Measurements from ENCODE around the gene FMNL3.

The FMNL3 gene

DNA sequence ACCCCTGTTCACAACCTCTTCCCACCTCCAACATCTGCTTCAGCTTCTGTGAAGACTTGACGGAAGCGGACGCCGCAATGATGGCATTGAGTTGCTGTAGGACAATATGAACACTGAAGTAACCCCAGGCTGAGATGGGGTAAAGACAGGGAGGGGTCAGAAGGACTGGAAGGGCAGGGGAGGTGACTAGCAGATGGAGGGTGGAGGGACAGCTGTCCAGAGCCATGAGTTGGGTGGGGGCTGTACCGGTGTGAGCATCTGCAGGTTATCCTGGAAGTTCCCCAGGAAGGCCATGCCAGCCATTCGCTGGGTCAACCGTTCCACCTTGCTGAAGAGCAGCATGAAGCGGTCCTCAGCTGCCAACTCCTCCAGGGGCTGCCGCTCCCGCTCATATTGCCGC, 57.8 kb downstream of the FMNL3 start:
- H3K36me3 ChIP-seq (ENCODE audit: insufficient read depth, low read length) = no peaks in the 10 kb centered on the region

DNA sequence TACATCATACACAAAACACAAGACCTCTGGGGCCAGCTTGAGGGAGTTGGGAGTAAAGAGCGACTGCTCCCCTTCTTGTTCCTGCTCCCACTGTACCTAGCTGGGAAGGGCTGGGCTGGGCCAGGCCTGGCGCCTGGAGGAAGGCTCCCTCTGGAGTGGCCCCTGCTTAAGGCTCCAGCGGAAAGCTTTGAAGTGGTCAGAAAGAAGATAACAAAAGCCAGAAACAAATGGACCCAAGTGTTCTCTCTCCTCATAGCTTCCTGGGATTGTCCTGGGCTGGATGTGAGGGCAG, 58.5 kb downstream of the FMNL3 start:
- Histone ChIP-seq H3K4me1 (ENCODE audit: control insufficient read depth, insufficient read depth, low read length, unreplicated experiment) (no peaks in the 10 kb centered on the region), H3K27me3 (ENCODE audit: insufficient read depth, low read length) (no peaks in the 10 kb centered on the region), H3K4me3 (ENCODE audit: low read depth, low read length) (no peak overlapping the region), H2AFZ (ENCODE audit: low read length, unreplicated experiment) (no peak overlapping the region), H3K27ac (ENCODE audit: low read depth, low read length) (no peak overlapping the region), H3K36me3 (ENCODE audit: insufficient read depth, low read length) (no peaks in the 10 kb centered on the region), H3K79me2 (ENCODE audit: control insufficient read depth, insufficient read depth, low read length, unreplicated experiment) (no peaks in the 10 kb centered on the region)

More for the DNA sequence above, 57.8 kb downstream of the FMNL3 start:
- Histone ChIP-seq H3K4me1 (ENCODE audit: control insufficient read depth, insufficient read depth, low read length, unreplicated experiment) (no peaks in the 10 kb centered on the region), H3K79me2 (ENCODE audit: control insufficient read depth, insufficient read depth, low read length, unreplicated experiment) (no peaks in the 10 kb centered on the region), H3K27me3 (ENCODE audit: insufficient read depth, low read length) (no peaks in the 10 kb centered on the region), H3K4me3 (ENCODE audit: low read depth, low read length) (no peak overlapping the region), H2AFZ (ENCODE audit: low read length, unreplicated experiment) (no peak overlapping the region), H3K27ac (ENCODE audit: low read depth, low read length) (no peak overlapping the region)

DNA sequence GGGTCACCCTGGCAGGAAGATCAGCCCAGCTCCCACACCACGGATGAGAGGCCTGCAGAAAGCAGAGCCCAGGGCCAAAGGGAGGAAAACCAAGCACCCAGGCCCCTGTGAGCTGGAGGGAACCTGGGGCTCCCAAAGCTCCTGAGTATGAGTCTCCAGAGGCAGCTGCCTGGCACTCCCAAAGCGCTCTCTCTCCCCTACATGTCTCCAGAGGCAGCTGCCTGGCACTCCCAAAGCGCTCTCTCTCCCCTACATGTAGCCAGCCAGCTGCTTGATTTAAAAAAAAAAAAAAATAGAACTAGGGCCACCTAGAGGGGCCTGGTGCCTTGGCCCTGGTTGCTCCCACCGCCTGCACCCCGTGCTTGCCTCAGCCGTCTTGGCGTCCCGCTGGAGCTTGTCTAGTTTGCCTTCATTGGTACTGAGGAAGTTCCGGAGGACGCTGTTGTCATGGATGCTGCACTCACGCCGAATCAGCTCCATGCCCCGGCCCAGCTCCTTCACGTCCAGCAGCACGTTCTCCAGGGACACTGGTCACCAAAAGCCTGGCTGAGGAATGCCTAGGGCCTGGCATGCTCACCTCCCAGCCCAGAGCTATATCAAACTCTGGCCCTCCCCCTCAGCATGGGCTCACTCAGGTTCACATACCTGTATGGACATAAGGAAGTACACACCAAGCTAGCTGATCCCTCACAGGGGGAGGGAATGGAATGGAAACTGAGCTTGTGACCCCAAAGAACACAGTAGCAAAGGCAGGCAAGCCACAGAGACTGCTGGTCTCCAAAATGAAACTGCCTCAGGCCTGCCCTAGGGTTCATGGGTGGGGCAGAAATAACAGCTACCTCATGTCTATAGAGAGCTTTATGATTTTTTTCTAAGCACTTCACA, 59.1 kb downstream of the FMNL3 start:
- Histone ChIP-seq H2AFZ (ENCODE audit: low read length, unreplicated experiment) (no peak overlapping the region), H3K36me3 (ENCODE audit: insufficient read depth, low read length) (no peaks in the 10 kb centered on the region), H3K27ac (ENCODE audit: low read depth, low read length) (no peak overlapping the region), H3K4me1 (ENCODE audit: control insufficient read depth, insufficient read depth, low read length, unreplicated experiment) (no peaks in the 10 kb centered on the region), H3K27me3 (ENCODE audit: insufficient read depth, low read length) (no peaks in the 10 kb centered on the region), H3K4me3 (ENCODE audit: low read depth, low read length) (no peak overlapping the region), H3K79me2 (ENCODE audit: control insufficient read depth, insufficient read depth, low read length, unreplicated experiment) (no peaks in the 10 kb centered on the region)

DNA sequence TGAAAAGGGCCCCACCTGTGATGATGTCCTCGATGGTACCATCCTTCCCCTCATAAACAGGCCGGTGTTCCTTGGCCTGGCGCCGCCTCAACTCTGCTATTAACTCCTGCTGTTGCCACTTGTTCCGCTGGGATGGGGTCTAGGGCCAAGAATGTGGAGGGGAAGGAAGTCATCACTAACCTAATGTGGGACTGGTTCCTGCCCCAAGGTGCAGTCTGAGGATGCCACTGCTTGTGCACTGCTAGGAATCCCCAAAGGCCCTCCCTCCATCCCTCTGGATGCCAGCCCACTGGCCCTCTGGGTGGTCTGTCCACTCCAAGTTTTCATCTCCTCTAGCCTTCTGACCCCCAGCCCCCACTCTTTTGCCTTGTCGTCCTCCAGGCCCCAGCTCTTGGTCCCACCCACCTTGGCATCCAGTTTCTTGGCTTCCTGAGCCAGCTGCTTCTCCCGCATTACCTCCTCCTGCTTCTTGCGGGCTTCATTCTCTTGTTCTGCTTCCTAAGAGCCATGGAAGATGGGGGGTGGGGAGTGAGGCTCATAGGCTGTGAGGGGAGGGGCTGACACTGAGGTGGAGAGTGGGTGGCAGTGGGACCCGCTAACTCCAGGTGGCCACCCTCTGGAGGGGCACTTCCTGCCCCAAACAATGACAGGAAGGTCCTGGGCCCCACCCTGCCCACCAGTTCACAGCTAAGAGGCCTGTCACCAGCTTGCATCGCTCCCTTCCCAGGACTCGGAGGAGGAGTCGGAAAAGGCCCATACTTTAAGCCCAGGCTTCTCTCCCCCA, 60.1 kb downstream of the FMNL3 start:
- no peak overlapping the region for H3K27ac ChIP-seq (ENCODE audit: low read depth, low read length)
- H3K4me1 ChIP-seq (ENCODE audit: control insufficient read depth, insufficient read depth, low read length, unreplicated experiment) = no peaks in the 10 kb centered on the region

DNA sequence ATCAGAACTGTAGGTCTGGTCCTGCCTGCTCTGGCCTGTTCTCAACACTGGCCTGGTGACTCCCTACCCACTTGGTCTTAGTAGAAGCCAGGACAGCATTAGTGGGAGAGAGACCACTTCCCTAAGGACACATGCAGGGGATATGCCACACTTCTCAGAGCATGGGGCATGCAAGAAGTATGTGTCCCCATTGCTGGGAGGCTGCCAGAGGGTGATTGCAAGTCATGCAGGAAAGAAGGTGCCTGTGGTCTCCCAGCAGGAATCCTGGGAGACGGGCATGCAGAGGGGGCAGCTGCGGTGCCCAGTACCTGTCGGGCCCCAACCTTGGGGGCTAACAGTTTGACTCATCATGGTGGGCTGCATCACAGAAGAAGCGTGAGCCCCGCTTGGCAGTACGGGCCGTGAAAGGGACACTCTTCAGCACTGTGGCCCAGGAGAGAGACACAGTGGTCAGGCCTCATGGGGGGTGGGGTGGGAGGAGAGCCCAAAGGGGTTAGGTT, 60.8 kb downstream of the FMNL3 start:
- no peaks in the 10 kb centered on the region for H3K79me2 ChIP-seq (ENCODE audit: control insufficient read depth, insufficient read depth, low read length, unreplicated experiment)
- H3K27ac ChIP-seq (ENCODE audit: low read depth, low read length) = no peak overlapping the region
- no peak overlapping the region for H3K4me3 ChIP-seq (ENCODE audit: low read depth, low read length)
- H3K27me3 ChIP-seq (ENCODE audit: insufficient read depth, low read length) = no peaks in the 10 kb centered on the region
- no peak overlapping the region for H2AFZ ChIP-seq (ENCODE audit: low read length, unreplicated experiment)
- no peaks in the 10 kb centered on the region for H3K4me1 ChIP-seq (ENCODE audit: control insufficient read depth, insufficient read depth, low read length, unreplicated experiment)
- H3K36me3 ChIP-seq (ENCODE audit: insufficient read depth, low read length) = no peaks in the 10 kb centered on the region

More for the DNA sequence above, 60.1 kb downstream of the FMNL3 start:
- Histone ChIP-seq H3K79me2 (ENCODE audit: control insufficient read depth, insufficient read depth, low read length, unreplicated experiment) (no peaks in the 10 kb centered on the region), H2AFZ (ENCODE audit: low read length, unreplicated experiment) (no peak overlapping the region), H3K27me3 (ENCODE audit: insufficient read depth, low read length) (no peaks in the 10 kb centered on the region), H3K4me3 (ENCODE audit: low read depth, low read length) (no peak overlapping the region), H3K36me3 (ENCODE audit: insufficient read depth, low read length) (no peaks in the 10 kb centered on the region)

DNA sequence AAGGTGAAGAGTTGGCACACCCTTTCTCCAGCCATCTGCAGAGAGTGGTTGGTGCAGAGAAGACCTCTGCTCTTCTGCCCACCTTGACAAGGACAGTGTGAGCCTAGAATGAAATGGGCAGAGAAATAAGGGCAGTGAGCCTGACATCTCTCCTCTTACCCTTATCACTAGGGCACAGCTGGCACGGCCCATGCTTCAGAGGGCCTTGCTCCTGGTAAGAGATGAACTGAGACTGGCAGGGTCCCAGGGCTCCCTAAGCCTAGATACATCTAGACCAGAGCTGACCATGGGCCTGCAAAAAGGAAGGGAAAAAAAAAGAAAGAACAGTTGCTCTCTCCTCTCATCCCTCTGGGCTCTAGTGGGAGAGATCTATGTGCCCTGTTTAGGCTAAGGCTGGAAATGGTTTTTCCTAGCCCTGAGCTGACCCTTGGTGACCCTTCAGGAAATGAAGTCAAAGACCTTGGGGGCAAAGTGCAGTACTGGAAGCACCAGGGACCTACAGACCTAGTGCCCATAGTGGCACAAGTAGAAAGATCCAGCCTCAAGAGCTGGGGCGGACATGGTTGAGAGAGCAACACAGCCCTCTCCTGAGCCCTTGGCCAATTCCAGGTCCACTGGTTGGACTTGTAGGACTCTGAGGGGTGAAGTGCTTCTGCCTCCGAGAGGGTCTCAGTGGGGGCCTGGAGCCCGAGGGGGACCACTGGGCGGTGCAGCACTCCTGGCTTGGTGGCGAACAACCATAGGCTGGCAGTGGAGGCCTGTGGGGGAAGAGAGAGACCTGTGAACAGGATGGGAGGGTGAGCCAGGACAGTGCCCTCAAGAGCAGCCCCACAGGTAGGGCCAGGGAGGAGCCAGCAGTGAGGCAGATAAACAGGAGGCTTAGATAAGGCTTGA, 61.8 kb downstream of the FMNL3 start:
- H3K4me3 ChIP-seq (ENCODE audit: low read depth, low read length) = no peak overlapping the region
- H3K27me3 ChIP-seq (ENCODE audit: insufficient read depth, low read length) = no peaks in the 10 kb centered on the region
- no peaks in the 10 kb centered on the region for H3K4me1 ChIP-seq (ENCODE audit: control insufficient read depth, insufficient read depth, low read length, unreplicated experiment)
- H3K27ac ChIP-seq (ENCODE audit: low read depth, low read length) = no peak overlapping the region
- no peaks in the 10 kb centered on the region for H3K79me2 ChIP-seq (ENCODE audit: control insufficient read depth, insufficient read depth, low read length, unreplicated experiment)
- no peaks in the 10 kb centered on the region for H3K36me3 ChIP-seq (ENCODE audit: insufficient read depth, low read length)
- H2AFZ ChIP-seq (ENCODE audit: low read length, unreplicated experiment) = no peak overlapping the region

DNA sequence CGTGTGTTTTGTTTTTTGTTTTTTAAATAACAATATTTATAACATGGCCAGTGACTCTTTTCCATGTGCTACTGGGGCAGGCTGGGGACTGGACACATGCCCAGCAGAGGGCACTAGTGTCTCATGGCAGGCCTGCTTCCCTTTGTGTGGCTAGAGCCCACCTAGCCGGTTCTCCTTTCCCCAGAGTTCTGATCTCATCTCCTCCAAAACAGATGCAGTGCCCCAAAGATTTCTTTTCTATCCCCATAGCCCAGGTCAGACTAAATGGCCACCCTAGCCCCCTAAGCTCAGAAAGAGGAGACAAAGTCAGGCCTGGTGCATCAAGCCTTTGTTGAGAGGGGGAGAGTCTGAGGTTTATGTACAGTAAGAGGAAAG, 62.6 kb downstream of the FMNL3 start:
- no peaks in the 10 kb centered on the region for H3K27me3 ChIP-seq (ENCODE audit: insufficient read depth, low read length)
- H3K4me3 ChIP-seq (ENCODE audit: low read depth, low read length) = no peak overlapping the region
- H3K27ac ChIP-seq (ENCODE audit: low read depth, low read length) = no peak overlapping the region
- H3K79me2 ChIP-seq (ENCODE audit: control insufficient read depth, insufficient read depth, low read length, unreplicated experiment) = no peaks in the 10 kb centered on the region
- no peaks in the 10 kb centered on the region for H3K4me1 ChIP-seq (ENCODE audit: control insufficient read depth, insufficient read depth, low read length, unreplicated experiment)
- H2AFZ ChIP-seq (ENCODE audit: low read length, unreplicated experiment) = no peak overlapping the region
- H3K36me3 ChIP-seq (ENCODE audit: insufficient read depth, low read length) = no peaks in the 10 kb centered on the region

DNA sequence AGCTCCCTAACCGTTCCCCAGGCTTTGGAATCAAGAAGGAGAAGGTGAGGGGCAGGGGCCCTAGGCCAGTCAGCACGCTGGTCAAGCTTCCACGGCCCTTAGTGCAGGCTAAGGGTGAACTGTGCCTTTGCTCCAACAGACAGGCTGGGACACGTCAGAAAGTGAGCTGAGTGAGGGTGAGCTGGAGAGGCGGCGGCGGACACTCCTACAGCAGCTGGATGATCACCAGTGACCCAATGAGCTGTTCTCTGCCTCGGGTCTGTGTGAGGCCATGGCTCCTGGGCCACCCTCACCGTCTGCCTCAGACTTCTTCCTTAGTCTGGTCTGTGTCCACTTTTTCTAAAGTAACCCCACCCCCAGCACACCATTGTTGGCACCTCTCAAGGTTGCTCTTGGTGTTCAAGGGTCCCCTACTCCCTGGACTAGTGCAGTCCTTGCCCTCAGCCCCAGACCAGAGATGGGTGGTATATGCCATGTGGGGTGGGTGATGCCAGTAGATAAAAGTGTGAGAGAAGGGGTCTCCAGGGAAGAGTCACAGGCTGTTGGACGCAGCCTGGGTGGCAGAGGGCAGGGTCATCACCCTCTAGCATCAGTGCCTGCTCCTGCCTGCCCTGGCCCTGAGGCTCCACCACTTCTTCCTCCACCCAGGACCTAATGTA, 63.1 kb downstream of the FMNL3 start:
- no peaks in the 10 kb centered on the region for H3K79me2 ChIP-seq (ENCODE audit: control insufficient read depth, insufficient read depth, low read length, unreplicated experiment)
- H3K4me3 ChIP-seq (ENCODE audit: low read depth, low read length) = no peak overlapping the region
- H2AFZ ChIP-seq (ENCODE audit: low read length, unreplicated experiment) = no peak overlapping the region
- no peaks in the 10 kb centered on the region for H3K4me1 ChIP-seq (ENCODE audit: control insufficient read depth, insufficient read depth, low read length, unreplicated experiment)
- no peaks in the 10 kb centered on the region for H3K36me3 ChIP-seq (ENCODE audit: insufficient read depth, low read length)
- no peak overlapping the region for H3K27ac ChIP-seq (ENCODE audit: low read depth, low read length)
- H3K27me3 ChIP-seq (ENCODE audit: insufficient read depth, low read length) = no peaks in the 10 kb centered on the region

DNA sequence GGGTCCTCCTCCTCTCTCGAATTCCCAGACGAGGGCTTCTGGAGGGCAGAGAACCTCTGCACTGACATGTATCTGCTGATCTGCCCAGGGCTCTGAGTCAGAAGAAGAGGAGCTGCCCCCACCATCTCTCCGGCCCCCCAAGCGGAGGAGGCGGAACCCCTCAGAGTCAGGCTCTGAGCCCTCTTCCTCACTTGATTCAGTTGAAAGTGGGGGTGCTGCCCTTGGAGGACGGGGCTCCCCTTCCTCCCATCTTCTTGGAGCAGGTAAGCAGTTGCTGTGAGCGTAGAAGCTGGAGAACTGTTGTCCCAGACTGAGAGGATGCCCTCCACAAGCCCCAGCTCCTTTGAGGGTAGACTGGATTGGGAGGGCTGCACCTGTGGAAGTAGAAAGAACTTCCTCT, 64.1 kb downstream of the FMNL3 start:
- Histone ChIP-seq H2AFZ (ENCODE audit: low read length, unreplicated experiment) (no peak overlapping the region), H3K4me1 (ENCODE audit: control insufficient read depth, insufficient read depth, low read length, unreplicated experiment) (no peaks in the 10 kb centered on the region), H3K79me2 (ENCODE audit: control insufficient read depth, insufficient read depth, low read length, unreplicated experiment) (no peaks in the 10 kb centered on the region), H3K27ac (ENCODE audit: low read depth, low read length) (no peak overlapping the region), H3K4me3 (ENCODE audit: low read depth, low read length) (no peak overlapping the region), H3K36me3 (ENCODE audit: insufficient read depth, low read length) (no peaks in the 10 kb centered on the region), H3K27me3 (ENCODE audit: insufficient read depth, low read length) (no peaks in the 10 kb centered on the region)

DNA sequence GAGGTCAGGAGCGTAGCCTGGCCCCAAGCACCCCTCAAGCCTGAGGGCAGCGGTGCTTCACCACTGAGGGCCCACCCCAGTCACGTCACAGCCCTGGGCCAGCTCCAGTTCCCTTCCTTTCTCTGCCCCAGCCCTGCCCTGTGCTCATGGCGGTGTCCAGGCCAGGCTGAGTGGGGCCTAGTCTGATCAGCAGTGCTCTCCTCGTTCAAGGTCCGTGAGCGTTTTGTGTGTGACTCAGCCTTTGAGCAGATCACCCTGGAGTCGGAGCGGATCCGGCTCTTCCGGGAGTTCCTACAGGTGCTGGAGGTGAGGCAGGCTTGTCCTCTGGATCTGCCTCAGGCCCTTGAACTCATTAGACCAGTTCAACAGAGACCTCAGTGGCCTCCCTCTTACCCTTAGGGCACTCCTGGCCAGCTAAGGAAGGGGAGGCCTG, 64.8 kb downstream of the FMNL3 start:
- H3K27ac ChIP-seq (ENCODE audit: low read depth, low read length) = no peak overlapping the region
- H3K4me3 ChIP-seq (ENCODE audit: low read depth, low read length) = no peak overlapping the region
- H3K79me2 ChIP-seq (ENCODE audit: control insufficient read depth, insufficient read depth, low read length, unreplicated experiment) = no peaks in the 10 kb centered on the region
- no peaks in the 10 kb centered on the region for H3K36me3 ChIP-seq (ENCODE audit: insufficient read depth, low read length)
- H3K4me1 ChIP-seq (ENCODE audit: control insufficient read depth, insufficient read depth, low read length, unreplicated experiment) = no peaks in the 10 kb centered on the region
- no peak overlapping the region for H2AFZ ChIP-seq (ENCODE audit: low read length, unreplicated experiment)
- H3K27me3 ChIP-seq (ENCODE audit: insufficient read depth, low read length) = no peaks in the 10 kb centered on the region
